Stimulated activated CD4-positive, alpha-beta T cell treated with anti-CD3 and anti-CD28 coated beads, Interleukin-15, amount 100 ng/mL, for 1 hour (primary cell): Measurements from ENCODE around the gene CCIN.
A peak's percentile ranks its signal among the peaks of the same experiment; 100 is the strongest.

Experiments
- DNase-seq, 2 donors: peaks; one replicate each; pipeline ENCODE4 v3.0.0-alpha.2; 2020; ENCODE audit warnings: low read depth in 1 of 2, low spot score in 1 of 2

The CCIN gene

GRCh38 chr9:36140086-36141084 is 28.8 kb upstream of the CCIN start:
- DNase-seq: no peak

GRCh38 chr9:36141288-36141687 is 27.9 kb upstream of the CCIN start:
- no peak for DNase-seq

GRCh38 chr9:36141761-36142160 is 27.4 kb upstream of the CCIN start:
- no peak for DNase-seq

- no peak for DNase-seq
These were observed 26.5 kb upstream of the CCIN start for GRCh38 chr9:36142510-36143244.

GRCh38 chr9:36143245-36143641 is 25.9 kb upstream of the CCIN start:
- DNase-seq: no peak

- no peak for DNase-seq
These were observed 24.6 kb upstream of the CCIN start for GRCh38 chr9:36144309-36145232.

- no peak for DNase-seq
These were observed 23.2 kb upstream of the CCIN start for GRCh38 chr9:36145970-36146369.

GRCh38 chr9:36146651-36147050 is 22.5 kb upstream of the CCIN start:
- DNase-seq: no peak

- DNase-seq: no peak
These were observed 21.6 kb upstream of the CCIN start for GRCh38 chr9:36147441-36148175.

- DNase-seq: peak in 1 of 2 donors; percentile 61
These were observed 20.7 kb upstream of the CCIN start for GRCh38 chr9:36148311-36149051.

GRCh38 chr9:36149197-36149596 is 20.0 kb upstream of the CCIN start:
- no peak for DNase-seq

- no peak for DNase-seq
These were observed 18.4 kb upstream of the CCIN start for GRCh38 chr9:36150574-36151315.

- DNase-seq: peak; percentile 66 to 75
These were observed 17.6 kb upstream of the CCIN start for GRCh38 chr9:36151316-36152210.

GRCh38 chr9:36152741-36153438 is 16.3 kb upstream of the CCIN start:
- no peak for DNase-seq

- no peak for DNase-seq
These were observed 15.4 kb upstream of the CCIN start for GRCh38 chr9:36153746-36154145.

GRCh38 chr9:36154331-36154952 is 14.7 kb upstream of the CCIN start:
- no peak for DNase-seq

- DNase-seq: no peak
These were observed 13.1 kb upstream of the CCIN start for GRCh38 chr9:36156116-36156515.
